ENCODE data around the gene RPS16. TPM values are rescaled to one million over a fixed set of nuclear protein-coding genes. Genes with fewer than 3 reads are reported as not detected.

The RPS16 gene
- total and polyA plus RNA-seq, 9 of the 15 experiments (the other 6 are each of a cell fraction or from before 2014, with no cell fraction given) = 82.6 to 3,671 (median 2,204) TPM

GRCh38 chr19:39467941-39468340 is 32.2 kb upstream of the RPS16 start:
- no peaks in the 10 kb centered on the region for H3K9me3 ChIP-seq (replicated peaks; ENCODE audit: control insufficient read depth, insufficient read depth, low read depth, low read length)
- H3K4me2 ChIP-seq (ENCODE audit: insufficient read depth, low read length) = no peak overlapping the region
- ATAC-seq (no peak), FAIRE-seq (no peak), DNase-seq (ENCODE audit: extremely low read depth in 1 of 4, low spot score in 3 of 4) (no peak)
- in situ Hi-C loops (cut with MboI) = no loop called here
- peaks cover 0 to 3% of the 10 kb centered on the region in 2 experiments; a peak in 1 of 5 replicates for H3K4me1 ChIP-seq (replicated peaks in 1 of 2; ENCODE audit: control insufficient read depth in 2 of 2, insufficient read depth in 2 of 2, low read length in 2 of 2)
- peaks cover 91% of the 10 kb centered on the region for H3K36me3 ChIP-seq (ENCODE audit: control insufficient read depth, insufficient read depth, low read length)
- ChIA-PET CTCF (ENCODE audit: low intra/inter-chr PET ratio) (no interaction called here), POLR2A (interaction anchor here (0.6 kb wide), 1 partner anchor 83 kb away, joined by 3 read pairs; no protein-coding TSS in a partner anchor)
- no peak overlapping the region for H3K4me3 ChIP-seq
- 90% methylated on average over 7 of the region's 7 CpGs for WGBS (ENCODE audit: insufficient coverage, low coverage, missing lambda C conversion rate)
- no peak overlapping the region for H3K9ac ChIP-seq (ENCODE audit: insufficient read depth in 1 of 2, low read depth in 2 of 2, low read length in 2 of 2)
- H3K27ac ChIP-seq (ENCODE audit: extremely low read depth, low read depth, low read length) = no peak overlapping the region
- H3K79me2 ChIP-seq (ENCODE audit: control insufficient read depth, insufficient read depth, low read length) = no peaks in the 10 kb centered on the region
- intact Hi-C loops (cut with micrococcal nuclease) = no loop called here
- H4K20me1 ChIP-seq (replicated peaks; ENCODE audit: control insufficient read depth, insufficient read depth, low read length) = no peaks in the 10 kb centered on the region; the same call in 1 of the 2 replicates
- no TSS peak for BruUV-seq (replicated peaks)
- H3K9me1 ChIP-seq (ENCODE audit: control insufficient read depth, insufficient read depth, low read length) = no peaks in the 10 kb centered on the region
- no peaks in the 10 kb centered on the region for H3K27me3 ChIP-seq (ENCODE audit: control insufficient read depth in 2 of 2, insufficient read depth in 2 of 2, low read length in 2 of 2)
- no peak overlapping the region for H2AFZ ChIP-seq (ENCODE audit: low read depth, low read length)
- TF ChIP-seq ZNF277 (CRISPR knock-in tag; IDR thresholded peaks at IDR 0.05; ENCODE audit: borderline replicate concordance) (no peak), ZBTB43 (CRISPR knock-in tag; IDR thresholded peaks at IDR 0.05) (no peak), PRPF4 (IDR thresholded peaks at IDR 0.05; ENCODE audit: insufficient read depth, low read depth, low read length, poor library complexity, severe bottlenecking) (no peak), GABPB2 (CRISPR knock-in tag; conservative IDR thresholded peaks at IDR 0.05) (no peak), ZNF347 (CRISPR knock-in tag; IDR thresholded peaks at IDR 0.05; ENCODE audit: low read depth) (no peak), ZNF511 (CRISPR knock-in tag; IDR thresholded peaks at IDR 0.05) (no peak), ZNF398 (CRISPR knock-in tag; IDR thresholded peaks at IDR 0.05) (no peak), ARID1B (IDR thresholded peaks at IDR 0.05) (no peak), PHTF2 (CRISPR knock-in tag; IDR thresholded peaks at IDR 0.05) (no peak), ZNF133 (CRISPR knock-in tag; IDR thresholded peaks at IDR 0.05) (no peak), NCOA4 (IDR thresholded peaks at IDR 0.05; ENCODE audit: partially characterized antibody) (no peak), TRIM28 (IDR thresholded peaks at IDR 0.05) (no peak), ZFP30 (CRISPR knock-in tag; IDR thresholded peaks at IDR 0.05; ENCODE audit: borderline replicate concordance) (no peak), PTTG1 (tag; IDR thresholded peaks at IDR 0.05; ENCODE audit: low read depth) (no peak), XRCC4 (IDR thresholded peaks at IDR 0.05; ENCODE audit: extremely low read depth, insufficient read depth, insufficient read length) (no peak), RCOR1 (IDR thresholded peaks at IDR 0.05; ENCODE audit: borderline replicate concordance in 1 of 2, low read depth in 2 of 2, low read length in 2 of 2) (no peak), CBFA2T3 (IDR thresholded peaks at IDR 0.05) (no peak), VEZF1 (CRISPR knock-in tag; IDR thresholded peaks at IDR 0.05) (no peak)

All from K562 (cell line).